SK-N-MC (cell line): Measurements from ENCODE around the gene RASL12.

Experiments
- EZH2 ChIP-seq: fragments of 200-600 bp; sonication (generic); IDR thresholded peaks from one replicate; pipeline ENCODE4 v1.6.1; 2017; ENCODE audit warnings: antibody characterized with exemption
- POLR2AphosphoS5 ChIP-seq: IDR thresholded peaks from 2 replicates; pipeline ENCODE4 v1.6.1; 2012; ENCODE audit warnings: mild to moderate bottlenecking, low read depth, low read length, borderline replicate concordance

GRCh38 chr15:65057549-65057940 lies 10.2 kb downstream of the RASL12 start:
- TF ChIP-seq EZH2, result no peak
- no peak for TF ChIP-seq POLR2AphosphoS5
